Caco-2 (cell line): ENCODE results near the gene GAS2L2. TPM values are rescaled to one million over a fixed set of nuclear protein-coding genes. Genes with fewer than 3 reads are reported as not detected.

Source experiments
- BruUV-seq: library from RNA; stranded (reverse); fragments of 400-500 nt; replicated peaks from 2 replicates; lab custom pipeline; 2021; lab: Mats Ljungman, UMichigan
- CTCF ChIA-PET: fragments of 300-600 bp; sonication (Branson Sonifier 250); formaldehyde crosslinking; loops from one replicate; lab custom pipeline; 2022; ENCODE audit warnings: antibody characterized with exemption; lab: Charles Lee
- POLR2A ChIA-PET: fragments of 300-600 bp; sonication (Branson Sonifier 250); formaldehyde crosslinking; loops from one replicate; lab custom pipeline; 2022; ENCODE audit warnings: antibody characterized with exemption; lab: Charles Lee
- DNase-seq, 2 experiments: peaks; one replicate each; pipeline versions ENCODE4 v3.0.0 to v3.0.0-alpha.2; 2020 to 2022
- H3K27me3 ChIP-seq: replicated peaks from 2 replicates; pipeline ENCODE4 v1.6.0; 2011; ENCODE audit warnings: low read length; ENCODE audit not compliant: control insufficient read depth, insufficient read depth
- H3K36me3 ChIP-seq: 2 replicates; pipeline ENCODE4 v1.5.1; 2011; ENCODE audit warnings: low read length; ENCODE audit not compliant: control insufficient read depth, insufficient read depth
- H3K4me1 ChIP-seq: fragments of 250-450 bp; sonication (Bioruptor Pico); 2 replicates; pipeline ENCODE4 v1.5.1; 2020; ENCODE audit warnings: mild to moderate bottlenecking
- H3K4me3 ChIP-seq: 2 replicates; pipeline ENCODE4 v1.5.1; 2011; ENCODE audit warnings: low read depth, mild to moderate bottlenecking, control low read depth, low read length
- H3K9me3 ChIP-seq: fragments of 250-450 bp; sonication (Bioruptor Pico); 2 replicates; pipeline ENCODE4 v1.5.1; 2020; ENCODE audit warnings: mild to moderate bottlenecking, moderate library complexity
- H3K27ac Mint-ChIP-seq: one replicate; pipeline ENCODE4 v1.8.0; 2022; ENCODE audit warnings: mixed read lengths; ENCODE audit not compliant: unreplicated experiment
- H3K27me3 Mint-ChIP-seq: one replicate; pipeline ENCODE4 v1.8.0; 2022; ENCODE audit warnings: mixed read lengths; ENCODE audit not compliant: insufficient read depth, unreplicated experiment
- H3K36me3 Mint-ChIP-seq: one replicate; pipeline ENCODE4 v1.8.0; 2022; ENCODE audit warnings: mild to moderate bottlenecking, mixed read lengths; ENCODE audit not compliant: insufficient read depth, unreplicated experiment
- H3K4me1 Mint-ChIP-seq: one replicate; pipeline ENCODE4 v1.8.0; 2022; ENCODE audit warnings: low read depth, mixed read lengths; ENCODE audit not compliant: unreplicated experiment
- H3K4me3 Mint-ChIP-seq: one replicate; pipeline ENCODE4 v1.8.0; 2022; ENCODE audit warnings: mild to moderate bottlenecking, moderate library complexity, mixed read lengths; ENCODE audit not compliant: unreplicated experiment
- H3K9me3 Mint-ChIP-seq: one replicate; pipeline ENCODE4 v1.8.0; 2022; ENCODE audit warnings: mixed read lengths; ENCODE audit not compliant: unreplicated experiment
- intact Hi-C: fragments of 100-400 bp; cut with micrococcal nuclease; formaldehyde crosslinking; loops from one replicate; pipeline ENCODE4 v1.10.0; 2022; ENCODE audit not compliant: unreplicated experiment
- total RNA-seq: library from RNA; stranded (reverse); gene quantifications from 2 replicates; pipeline ENCODE4 v1.2.3, GENCODE V29; 2022
- TF ChIP-seq, protein P1 (sequence below), 2 experiments: fragments of 200-600 bp in 1 of 2; IDR thresholded peaks; 1 replicate in 1 of 2; 2 replicates in 1 of 2; pipeline versions ENCODE4 v1.5.1 to v1.8.0; 2011 to 2022; ENCODE audit warnings: antibody characterized with exemption in 1 of 2, control low read depth in 1 of 2, inconsistent platforms in 1 of 2, low read depth in 1 of 2, low read length in 1 of 2, mild to moderate bottlenecking in 1 of 2, moderate library complexity in 1 of 2; ENCODE audit not compliant: insufficient read depth in 1 of 2, severe bottlenecking in 1 of 2, unreplicated experiment in 1 of 2

GAS2L2 gene
- total RNA-seq, 1 experiment from 2014 or later: not detected

DNA sequence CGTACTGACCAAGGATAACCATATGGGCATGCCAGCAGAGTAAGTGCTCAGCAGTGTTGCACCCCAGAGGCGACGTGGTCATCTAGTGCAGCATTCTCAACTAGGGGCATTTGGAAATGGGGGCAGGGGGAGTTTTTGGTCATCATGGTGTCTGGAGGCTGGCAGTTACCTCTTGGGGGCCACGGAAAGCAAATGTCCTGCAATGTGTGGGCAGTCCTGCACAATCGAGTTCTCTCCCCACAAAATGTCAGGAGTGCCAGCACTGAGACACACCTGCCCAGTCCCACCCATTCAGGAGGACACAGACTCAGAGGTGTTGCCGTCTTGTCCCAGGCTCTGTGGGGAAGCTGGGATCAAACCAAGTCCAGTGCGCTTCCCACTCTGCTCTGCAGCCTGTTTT is 18.6 kb downstream of the GAS2L2 start:
- no peak for DNase-seq
- Histone ChIP-seq H3K9me3 (no peaks in the 10 kb centered on the region), H3K36me3 (no peaks in the 10 kb centered on the region), H3K4me1 (peaks cover 7% of the 10 kb centered on the region), H3K27me3 (no peaks in the 10 kb centered on the region), H3K4me3 (no peak overlapping the region)
- ChIA-PET POLR2A (no interaction called here), CTCF (interaction anchor here (0.6 kb wide), 1 partner anchor 29 kb away, joined by 3 read pairs; no protein-coding TSS in a partner anchor)
- Mint-ChIP-seq H3K27ac (no peak overlapping the region), H3K36me3 (peaks cover 6% of the 10 kb centered on the region), H3K27me3 (peaks cover 2% of the 10 kb centered on the region), H3K4me3 (no peak overlapping the region), H3K9me3 (no peaks in the 10 kb centered on the region), H3K4me1 (peaks cover 9% of the 10 kb centered on the region)
- no TSS peak for BruUV-seq
- intact Hi-C loops: no loop called here
- TF ChIP-seq, protein P1, sequence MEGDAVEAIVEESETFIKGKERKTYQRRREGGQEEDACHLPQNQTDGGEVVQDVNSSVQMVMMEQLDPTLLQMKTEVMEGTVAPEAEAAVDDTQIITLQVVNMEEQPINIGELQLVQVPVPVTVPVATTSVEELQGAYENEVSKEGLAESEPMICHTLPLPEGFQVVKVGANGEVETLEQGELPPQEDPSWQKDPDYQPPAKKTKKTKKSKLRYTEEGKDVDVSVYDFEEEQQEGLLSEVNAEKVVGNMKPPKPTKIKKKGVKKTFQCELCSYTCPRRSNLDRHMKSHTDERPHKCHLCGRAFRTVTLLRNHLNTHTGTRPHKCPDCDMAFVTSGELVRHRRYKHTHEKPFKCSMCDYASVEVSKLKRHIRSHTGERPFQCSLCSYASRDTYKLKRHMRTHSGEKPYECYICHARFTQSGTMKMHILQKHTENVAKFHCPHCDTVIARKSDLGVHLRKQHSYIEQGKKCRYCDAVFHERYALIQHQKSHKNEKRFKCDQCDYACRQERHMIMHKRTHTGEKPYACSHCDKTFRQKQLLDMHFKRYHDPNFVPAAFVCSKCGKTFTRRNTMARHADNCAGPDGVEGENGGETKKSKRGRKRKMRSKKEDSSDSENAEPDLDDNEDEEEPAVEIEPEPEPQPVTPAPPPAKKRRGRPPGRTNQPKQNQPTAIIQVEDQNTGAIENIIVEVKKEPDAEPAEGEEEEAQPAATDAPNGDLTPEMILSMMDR (IDR thresholded peaks at IDR 0.05; ENCODE audit: insufficient read depth in 1 of 2, low read depth in 1 of 2, low read length in 1 of 2, severe bottlenecking in 1 of 2, unreplicated experiment in 1 of 2): no peak

- Mint-ChIP-seq H3K4me1 (peaks cover 9% of the 10 kb centered on the region), H3K9me3 (no peaks in the 10 kb centered on the region), H3K27me3 (no peaks in the 10 kb centered on the region), H3K27ac (no peak overlapping the region), H3K4me3 (no peak overlapping the region), H3K36me3 (peaks cover 6% of the 10 kb centered on the region)
- BruUV-seq: no TSS peak
- ChIA-PET CTCF (interaction anchor here (0.7 kb wide), 1 partner anchor 11 kb away, joined by 3 read pairs; no protein-coding TSS in a partner anchor), POLR2A (no interaction called here)
- H3K4me3 ChIP-seq: no peak overlapping the region
- intact Hi-C loops: no loop called here
- TF ChIP-seq, protein P1 (IDR thresholded peaks at IDR 0.05; ENCODE audit: insufficient read depth in 1 of 2, low read depth in 1 of 2, low read length in 1 of 2, severe bottlenecking in 1 of 2, unreplicated experiment in 1 of 2): no peak
- H3K4me1 ChIP-seq: peaks cover 7% of the 10 kb centered on the region
- no peaks in the 10 kb centered on the region for H3K9me3 ChIP-seq
- no peak for DNase-seq
- no peaks in the 10 kb centered on the region for H3K27me3 ChIP-seq
- H3K36me3 ChIP-seq: no peaks in the 10 kb centered on the region
These were observed 19.7 kb downstream of the GAS2L2 start for GRCh38 chr17:35733366-35733765.

DNA sequence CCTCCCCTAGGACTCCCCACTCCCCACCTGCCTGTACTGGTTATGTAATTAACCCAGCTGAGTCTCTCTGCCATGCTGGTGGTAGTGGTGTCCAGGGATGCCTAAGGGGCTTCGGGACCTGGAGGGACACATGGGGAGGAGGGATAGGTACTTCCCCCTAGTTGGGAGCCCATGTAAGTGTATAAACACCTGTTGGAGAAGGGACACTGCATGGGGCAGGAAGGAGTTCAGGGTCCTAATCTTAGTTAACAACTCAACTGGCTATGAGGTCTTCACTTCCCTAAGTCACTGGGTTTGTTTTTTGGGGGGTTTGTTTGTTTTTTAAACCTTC is 20.3 kb downstream of the GAS2L2 start:
- Histone ChIP-seq H3K27me3 (no peaks in the 10 kb centered on the region), H3K36me3 (no peaks in the 10 kb centered on the region), H3K4me1 (peaks cover 7% of the 10 kb centered on the region), H3K9me3 (no peaks in the 10 kb centered on the region), H3K4me3 (peak overlapping the region; percentile 46)
- Mint-ChIP-seq H3K27me3 (no peaks in the 10 kb centered on the region), H3K4me1 (peaks cover 9% of the 10 kb centered on the region), H3K9me3 (no peaks in the 10 kb centered on the region), H3K27ac (no peak overlapping the region), H3K4me3 (peak overlapping the region; percentile 75), H3K36me3 (peaks cover 6% of the 10 kb centered on the region)
- POLR2A ChIA-PET: no interaction called here
- BruUV-seq: no TSS peak
- TF ChIP-seq, protein P1 (IDR thresholded peaks at IDR 0.05; ENCODE audit: insufficient read depth in 1 of 2, low read depth in 1 of 2, low read length in 1 of 2, severe bottlenecking in 1 of 2, unreplicated experiment in 1 of 2): no peak
- DNase-seq: no peak
- intact Hi-C loops: no loop called here
- CTCF ChIA-PET: interaction anchor here (0.7 to 2.4 kb wide), 2 partner anchors 15 to 32 kb away, joined by 3 to 16 read pairs; no protein-coding TSS in a partner anchor
